PFSK-1 (cell line): ENCODE results near the gene CNIH3.

Experiments
- FOXP2 ChIP-seq: optimal IDR thresholded peaks from 2 replicates; pipeline ENCODE3; 2011; ENCODE audit warnings: borderline replicate concordance, control low read depth, inconsistent platforms; ENCODE audit not compliant: insufficient read depth; ENCODE audit errors: extremely low read length, extremely low read depth
- POLR2AphosphoS5 ChIP-seq: IDR thresholded peaks from 2 replicates; pipeline ENCODE4 v1.6.1; 2012; ENCODE audit warnings: low read depth, mild to moderate bottlenecking, control low read depth, low read length, moderate library complexity
- REST ChIP-seq, 2 experiments: IDR thresholded peaks; 2 replicates each; pipeline versions ENCODE4 v1.6.1 to v1.8.0; 2011 to 2012; ENCODE audit warnings: low read depth in 2 of 2, low read length in 2 of 2, control low read depth in 1 of 2, inconsistent platforms in 1 of 2, mild to moderate bottlenecking in 1 of 2, moderate library complexity in 1 of 2; ENCODE audit not compliant: insufficient read depth in 1 of 2
- TAF1 ChIP-seq: IDR thresholded peaks from 2 replicates; pipeline ENCODE4 v1.6.1; 2012; ENCODE audit warnings: low read length, control low read depth, borderline replicate concordance; ENCODE audit not compliant: insufficient read depth

DNA sequence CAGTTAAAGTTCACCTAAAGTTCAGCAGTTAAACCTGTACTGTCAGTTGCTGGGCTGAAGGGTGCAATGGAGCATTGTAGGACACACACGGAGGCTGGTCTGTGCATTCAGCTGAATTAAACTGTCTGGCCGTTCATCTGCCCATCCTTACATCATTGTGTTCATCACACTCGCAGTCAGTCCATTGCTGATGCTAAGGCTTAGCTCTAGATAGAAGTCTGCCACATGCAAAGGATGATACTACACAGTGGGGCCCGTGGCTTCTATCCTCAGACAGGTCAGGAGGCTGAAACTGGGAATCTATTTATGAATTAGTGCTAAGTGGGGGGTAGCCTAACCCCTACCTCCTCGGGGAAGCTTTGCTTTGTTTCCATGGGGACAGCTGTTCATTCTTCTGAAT is 60.4 kb downstream of the CNIH3 start:
- no peak for TF ChIP-seq TAF1
- TF ChIP-seq FOXP2, result no peak
- no peak for TF ChIP-seq REST (IDR thresholded peaks at IDR 0.05; ENCODE audit: insufficient read depth in 1 of 2, low read depth in 2 of 2, low read length in 2 of 2)
- TF ChIP-seq POLR2AphosphoS5, result no peak
